ENCODE results near the gene CABP4.
"Not testable (repeated sequence)": the region's sequence is repeated elsewhere in the genome, so short reads cannot be mapped to it uniquely, and the experiment has no call there.

The CABP4 gene

GRCh38 chr11:67420646-67421429, 34.3 kb upstream of the CABP4 start:
- Histone ChIP-seq H3K4me2 (ENCODE audit: low read length) (peak overlapping the region; percentile 99), H3K27me3 (ENCODE audit: control insufficient read depth, insufficient read depth, low read length) (no peaks in the 10 kb centered on the region), H3K9ac (ENCODE audit: low read depth, low read length) (peak overlapping the region; percentile 82), H3K36me3 (ENCODE audit: insufficient read depth, low read length) (no peaks in the 10 kb centered on the region), H3K9me3 (replicated peaks; ENCODE audit: low read length) (no peaks in the 10 kb centered on the region), H3K4me1 (ENCODE audit: control insufficient read depth, insufficient read depth, low read length) (peaks cover 37% of the 10 kb centered on the region), H3K4me3 (ENCODE audit: low read length) (peak overlapping the region; percentile 79)

- no peak overlapping the region for H3K9ac ChIP-seq (ENCODE audit: low read depth, low read length)
Observed at GRCh38 chr11:67421430-67422031, 33.6 kb upstream of the CABP4 start.

DNA sequence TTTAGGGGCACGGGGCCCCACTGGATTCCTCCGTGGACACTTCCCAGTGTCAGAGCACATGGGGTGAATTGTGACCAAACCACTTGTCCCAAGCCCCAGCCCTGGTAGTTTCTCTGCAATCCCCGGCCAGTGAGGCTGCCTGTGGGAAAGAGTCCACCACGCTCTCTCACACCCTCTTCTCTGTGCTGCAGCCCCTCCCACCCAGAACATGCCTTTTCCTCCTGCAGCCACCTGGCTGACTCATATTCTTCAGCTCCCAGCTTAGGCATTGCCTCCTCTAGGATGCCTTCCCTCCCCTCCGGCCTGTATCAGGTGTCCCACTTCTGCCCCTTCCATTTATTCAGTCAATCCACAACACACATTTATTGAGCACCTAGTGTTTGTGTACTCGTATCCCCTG, 32.3 kb upstream of the CABP4 start:
- peaks cover 26% of the 10 kb centered on the region for H3K4me1 ChIP-seq (ENCODE audit: control insufficient read depth, insufficient read depth, low read length)
- H3K27me3 ChIP-seq (ENCODE audit: control insufficient read depth, insufficient read depth, low read length), result no peaks in the 10 kb centered on the region
- H3K36me3 ChIP-seq (ENCODE audit: insufficient read depth, low read length), result no peaks in the 10 kb centered on the region
- H3K4me2 ChIP-seq (ENCODE audit: low read length), result no peak overlapping the region
- H3K4me3 ChIP-seq (ENCODE audit: low read length), result no peak overlapping the region
- H3K9me3 ChIP-seq (replicated peaks; ENCODE audit: low read length), result no peaks in the 10 kb centered on the region
- H3K9ac ChIP-seq (ENCODE audit: low read depth, low read length), result no peak overlapping the region

More at GRCh38 chr11:67421430-67422031, 33.6 kb upstream of the CABP4 start:
- Histone ChIP-seq H3K27me3 (ENCODE audit: control insufficient read depth, insufficient read depth, low read length) (no peaks in the 10 kb centered on the region), H3K4me2 (ENCODE audit: low read length) (peak overlapping the region; percentile 99), H3K4me1 (ENCODE audit: control insufficient read depth, insufficient read depth, low read length) (peaks cover 30% of the 10 kb centered on the region), H3K4me3 (ENCODE audit: low read length) (peak overlapping the region; percentile 79), H3K9me3 (replicated peaks; ENCODE audit: low read length) (no peaks in the 10 kb centered on the region), H3K36me3 (ENCODE audit: insufficient read depth, low read length) (no peaks in the 10 kb centered on the region)

- no peaks in the 10 kb centered on the region for H3K36me3 ChIP-seq (ENCODE audit: insufficient read depth, low read length)
- H3K9ac ChIP-seq (ENCODE audit: low read depth, low read length), result no peak overlapping the region
- H3K4me3 ChIP-seq (ENCODE audit: low read length), result no peak overlapping the region
- no peaks in the 10 kb centered on the region for H3K27me3 ChIP-seq (ENCODE audit: control insufficient read depth, insufficient read depth, low read length)
- no peak overlapping the region for H3K4me2 ChIP-seq (ENCODE audit: low read length)
- peaks cover 21% of the 10 kb centered on the region for H3K4me1 ChIP-seq (ENCODE audit: control insufficient read depth, insufficient read depth, low read length)
- H3K9me3 ChIP-seq (replicated peaks; ENCODE audit: low read length), result no peaks in the 10 kb centered on the region
Observed at GRCh38 chr11:67423466-67423865, 31.7 kb upstream of the CABP4 start.

DNA sequence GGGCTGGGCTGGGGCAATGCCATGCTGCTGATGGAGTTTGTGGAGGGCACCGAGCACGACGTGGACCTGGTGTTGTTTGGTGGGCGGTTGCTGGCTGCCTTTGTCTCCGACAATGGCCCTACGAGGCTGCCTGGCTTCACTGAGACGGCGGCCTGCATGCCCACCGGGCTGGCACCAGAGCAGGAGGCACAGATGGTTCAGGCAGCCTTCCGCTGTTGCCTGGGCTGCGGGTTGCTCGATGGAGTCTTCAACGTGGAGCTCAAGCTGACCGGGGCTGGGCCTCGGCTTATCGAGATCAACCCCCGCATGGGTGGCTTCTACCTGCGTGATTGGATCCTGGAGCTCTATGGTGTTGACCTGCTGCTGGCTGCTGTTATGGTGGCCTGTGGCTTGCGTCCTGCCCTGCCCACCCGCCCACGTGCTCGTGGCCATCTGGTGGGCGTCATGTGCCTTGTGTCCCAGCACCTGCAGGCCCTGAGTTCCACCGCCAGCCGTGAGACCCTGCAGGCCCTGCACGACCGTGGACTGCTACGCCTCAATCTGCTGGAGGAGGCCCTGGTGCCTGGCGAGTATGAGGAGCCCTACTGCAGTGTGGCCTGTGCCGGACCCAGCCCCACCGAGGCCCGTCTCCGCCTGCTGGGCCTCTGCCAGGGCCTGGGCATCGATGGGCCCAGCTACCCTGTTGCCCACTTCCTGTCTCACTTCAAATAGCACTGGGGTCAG, 31.1 kb upstream of the CABP4 start:
- Histone ChIP-seq H3K36me3 (ENCODE audit: insufficient read depth, low read length) (no peaks in the 10 kb centered on the region), H3K9me3 (replicated peaks; ENCODE audit: low read length) (no peaks in the 10 kb centered on the region), H3K4me3 (ENCODE audit: low read length) (no peak overlapping the region), H3K4me2 (ENCODE audit: low read length) (no peak overlapping the region), H3K9ac (ENCODE audit: low read depth, low read length) (no peak overlapping the region), H3K4me1 (ENCODE audit: control insufficient read depth, insufficient read depth, low read length) (peaks cover 17% of the 10 kb centered on the region), H3K27me3 (ENCODE audit: control insufficient read depth, insufficient read depth, low read length) (no peaks in the 10 kb centered on the region)

DNA sequence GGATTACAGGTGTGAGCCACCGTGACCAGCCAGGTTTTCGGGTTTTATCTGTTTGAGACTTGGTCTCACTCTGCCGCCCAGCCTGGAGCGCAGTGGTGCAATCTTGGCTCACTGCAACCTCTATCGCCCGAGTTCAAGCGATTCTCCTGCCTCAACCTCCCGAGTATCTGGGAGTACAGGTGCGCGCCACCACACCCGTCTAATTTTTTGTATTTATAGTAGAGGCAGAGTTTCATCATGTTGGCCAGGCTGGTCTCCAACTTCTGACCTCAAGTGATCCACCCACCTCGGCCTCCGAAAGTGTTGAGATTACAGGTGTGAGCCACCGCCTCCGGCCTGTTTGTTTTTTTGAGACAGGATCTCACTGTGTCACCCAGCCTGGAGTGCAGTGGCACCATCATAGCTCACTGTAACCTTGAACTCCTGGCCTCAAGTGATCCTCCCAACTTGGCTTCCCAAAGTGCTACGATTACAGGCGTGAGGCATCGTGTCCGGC, 27.7 kb upstream of the CABP4 start:
- H3K9me3 ChIP-seq (replicated peaks; ENCODE audit: low read length); H3K27me3 ChIP-seq (ENCODE audit: control insufficient read depth, insufficient read depth, low read length): not testable (repeated sequence)
- Histone ChIP-seq H3K4me1 (ENCODE audit: control insufficient read depth, insufficient read depth, low read length) (peaks cover 11% of the 10 kb centered on the region), H3K4me3 (ENCODE audit: low read length) (peak overlapping the region; percentile 96), H3K4me2 (ENCODE audit: low read length) (peak overlapping the region; percentile 92), H3K9ac (ENCODE audit: low read depth, low read length) (peak overlapping the region; percentile 94), H3K36me3 (ENCODE audit: insufficient read depth, low read length) (peaks cover 11% of the 10 kb centered on the region)

DNA sequence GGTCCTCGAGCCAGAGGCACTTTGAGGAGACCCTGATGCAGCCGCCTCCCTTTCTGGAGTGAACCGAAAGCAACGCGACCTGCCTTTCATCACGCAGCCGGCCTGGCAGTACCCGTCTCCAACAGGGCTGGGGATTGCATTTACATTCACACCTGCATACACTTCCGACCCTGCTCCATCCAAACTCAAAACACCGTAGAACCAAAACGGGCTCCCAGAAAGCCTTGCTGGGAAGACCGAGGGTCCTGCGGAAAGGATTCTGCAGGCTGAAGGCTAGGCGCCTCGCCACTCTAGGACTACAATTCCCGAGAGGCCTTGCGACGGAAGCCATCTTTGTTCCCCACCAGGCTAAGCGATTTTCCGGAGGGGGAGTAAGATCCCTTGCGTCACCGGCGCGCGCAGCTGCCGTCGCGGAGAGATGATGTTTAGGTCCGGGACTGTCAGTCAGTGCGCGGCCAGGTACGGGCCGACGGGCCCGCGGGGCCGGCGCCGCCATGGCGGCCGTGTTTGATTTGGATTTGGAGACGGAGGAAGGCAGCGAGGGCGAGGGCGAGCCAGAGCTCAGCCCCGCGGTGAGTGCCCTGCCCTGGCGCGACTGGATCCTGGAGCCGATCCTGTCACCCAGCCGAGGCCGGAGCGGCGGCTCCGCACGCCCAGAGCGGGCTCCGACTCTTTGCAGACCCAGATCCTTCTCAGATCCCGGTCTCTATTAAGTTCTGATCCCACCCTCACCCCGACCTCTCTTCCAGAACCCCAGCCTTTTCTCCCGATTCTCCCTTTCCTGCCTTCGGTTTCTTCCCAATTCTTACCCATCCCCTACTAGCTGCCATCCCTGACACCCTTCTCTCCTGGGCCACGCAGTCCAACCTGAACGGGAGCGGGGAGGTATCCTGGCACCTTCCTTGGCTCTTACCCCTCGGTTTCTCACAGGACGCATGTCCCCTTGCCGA, 26.8 kb upstream of the CABP4 start, which contains the start of gene RPS6KB2:
Gene RPS6KB2, plus strand, starts transcription at position 443 of the 950 bp plus-strand sequence. Its CDS starts 52 bp downstream, at position 495.
- no peaks in the 10 kb centered on the region for H3K27me3 ChIP-seq (ENCODE audit: control insufficient read depth, insufficient read depth, low read length)

DNA sequence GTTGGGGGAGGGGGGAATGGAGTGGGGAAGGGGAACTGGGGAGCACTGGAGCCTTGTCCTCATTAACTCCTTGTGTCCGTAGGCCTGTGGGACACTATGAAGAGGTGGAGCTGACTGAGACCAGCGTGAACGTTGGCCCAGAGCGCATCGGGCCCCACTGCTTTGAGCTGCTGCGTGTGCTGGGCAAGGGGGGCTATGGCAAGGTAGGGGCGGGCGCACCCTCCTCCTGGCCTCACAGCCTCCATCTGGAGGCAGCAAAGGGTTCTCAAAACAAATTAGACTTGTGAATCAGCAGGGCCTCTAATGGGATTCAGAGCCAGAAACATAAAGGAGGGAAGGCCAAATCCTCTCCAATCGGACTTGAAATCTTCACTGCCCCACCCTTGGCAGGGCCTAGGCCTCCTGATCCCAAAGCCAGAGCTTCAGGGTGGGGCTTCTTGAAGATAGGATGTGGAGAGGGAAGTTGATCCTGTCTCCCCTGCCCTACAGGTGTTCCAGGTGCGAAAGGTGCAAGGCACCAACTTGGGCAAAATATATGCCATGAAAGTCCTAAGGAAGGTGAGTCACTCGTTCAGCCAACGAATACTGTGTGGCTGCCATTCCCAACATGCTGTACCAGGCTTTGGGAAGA, 26.0 kb upstream of the CABP4 start:
- Histone ChIP-seq H3K4me1 (ENCODE audit: control insufficient read depth, insufficient read depth, low read length) (peaks cover 11% of the 10 kb centered on the region), H3K4me2 (ENCODE audit: low read length) (peak overlapping the region; percentile 92), H3K27me3 (ENCODE audit: control insufficient read depth, insufficient read depth, low read length) (no peaks in the 10 kb centered on the region), H3K36me3 (ENCODE audit: insufficient read depth, low read length) (peaks cover 25% of the 10 kb centered on the region), H3K9me3 (replicated peaks; ENCODE audit: low read length) (no peaks in the 10 kb centered on the region), H3K4me3 (ENCODE audit: low read length) (peak overlapping the region; percentile 96), H3K9ac (ENCODE audit: low read depth, low read length) (peak overlapping the region; percentile 94)

More for the DNA sequence above, 26.8 kb upstream of the CABP4 start, which contains the start of gene RPS6KB2:
- H3K9ac ChIP-seq (ENCODE audit: low read depth, low read length), result peak within 1 kb of the TSS; percentile 94
- no peaks in the 10 kb centered on the region for H3K9me3 ChIP-seq (replicated peaks; ENCODE audit: low read length)
- peaks cover 11% of the 10 kb centered on the region for H3K4me1 ChIP-seq (ENCODE audit: control insufficient read depth, insufficient read depth, low read length)
- peak within 1 kb of the TSS; percentile 92 for H3K4me2 ChIP-seq (ENCODE audit: low read length)
- H3K4me3 ChIP-seq (ENCODE audit: low read length), result peak within 1 kb of the TSS; percentile 96
- peaks cover 17% of the 10 kb centered on the region for H3K36me3 ChIP-seq (ENCODE audit: insufficient read depth, low read length)

DNA sequence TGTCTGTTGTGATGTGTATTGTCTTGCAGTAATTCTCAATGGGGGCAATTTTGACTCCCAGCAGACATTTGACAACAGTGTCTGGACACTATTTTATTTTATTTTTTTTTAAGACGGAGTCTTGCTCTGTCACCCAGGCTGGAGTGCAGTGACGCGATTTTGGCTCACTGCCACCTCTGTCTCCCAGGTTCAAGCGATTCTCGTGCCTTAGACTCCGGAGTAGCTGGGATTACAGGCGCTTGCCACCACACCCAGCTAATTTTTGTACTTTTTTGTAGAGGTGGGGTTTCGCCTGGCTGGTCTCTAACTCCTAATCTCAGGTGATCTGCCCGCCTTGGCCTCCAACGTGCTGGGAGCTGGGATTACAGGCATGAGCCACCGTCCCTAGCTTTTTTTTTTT, 25.4 kb upstream of the CABP4 start:
- no peak overlapping the region for H3K4me3 ChIP-seq (ENCODE audit: low read length)
- H3K4me2 ChIP-seq (ENCODE audit: low read length), result peak overlapping the region; percentile 92
- H3K9me3 ChIP-seq (replicated peaks; ENCODE audit: low read length), result no peaks in the 10 kb centered on the region
- H3K9ac ChIP-seq (ENCODE audit: low read depth, low read length), result no peak overlapping the region
- peaks cover 31% of the 10 kb centered on the region for H3K36me3 ChIP-seq (ENCODE audit: insufficient read depth, low read length)
- peaks cover 11% of the 10 kb centered on the region for H3K4me1 ChIP-seq (ENCODE audit: control insufficient read depth, insufficient read depth, low read length)
- no peaks in the 10 kb centered on the region for H3K27me3 ChIP-seq (ENCODE audit: control insufficient read depth, insufficient read depth, low read length)
